ENCODE measurements around the gene LRIT1.

LRIT1 gene

DNA sequence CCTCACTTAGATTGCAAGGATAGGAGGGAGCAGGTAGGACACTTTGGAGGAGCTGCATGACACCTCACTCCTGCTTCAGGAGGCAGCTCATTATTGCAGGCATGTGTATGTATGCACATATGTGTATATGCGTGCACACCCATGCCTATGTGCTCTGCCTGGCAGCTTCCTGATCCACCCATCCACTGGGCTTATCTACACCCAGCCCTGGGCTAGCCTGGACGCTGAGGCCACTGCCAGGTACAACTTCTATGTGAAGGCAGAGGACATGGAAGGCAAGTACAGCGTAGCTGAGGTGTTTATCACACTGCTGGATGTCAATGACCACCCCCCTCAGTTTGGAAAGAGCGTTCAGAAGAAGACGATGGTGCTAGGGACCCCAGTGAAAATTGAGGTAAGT, 29.3 kb downstream of the LRIT1 start:
- no peak for DNase-seq

DNA sequence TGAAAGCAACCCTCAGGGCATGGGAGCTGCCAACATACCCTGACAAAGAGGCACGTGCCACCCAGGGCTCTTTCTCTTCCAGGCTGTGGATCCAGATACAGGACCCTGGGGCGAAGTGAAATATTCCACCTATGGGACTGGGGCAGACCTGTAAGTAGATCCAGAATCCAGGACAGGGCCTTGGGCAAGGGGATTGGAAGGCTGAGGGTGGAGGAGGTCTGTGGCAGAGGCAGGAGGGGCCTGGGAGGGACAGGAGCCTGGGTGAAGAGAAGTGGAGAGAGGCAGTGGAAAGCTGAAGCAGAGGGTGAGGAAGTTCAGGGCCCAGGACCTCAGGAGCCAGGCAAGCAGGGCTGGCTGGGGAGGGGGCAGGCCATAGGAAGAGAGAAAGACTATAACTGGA, 29.8 kb downstream of the LRIT1 start:
- DNase-seq = no peak

DNA sequence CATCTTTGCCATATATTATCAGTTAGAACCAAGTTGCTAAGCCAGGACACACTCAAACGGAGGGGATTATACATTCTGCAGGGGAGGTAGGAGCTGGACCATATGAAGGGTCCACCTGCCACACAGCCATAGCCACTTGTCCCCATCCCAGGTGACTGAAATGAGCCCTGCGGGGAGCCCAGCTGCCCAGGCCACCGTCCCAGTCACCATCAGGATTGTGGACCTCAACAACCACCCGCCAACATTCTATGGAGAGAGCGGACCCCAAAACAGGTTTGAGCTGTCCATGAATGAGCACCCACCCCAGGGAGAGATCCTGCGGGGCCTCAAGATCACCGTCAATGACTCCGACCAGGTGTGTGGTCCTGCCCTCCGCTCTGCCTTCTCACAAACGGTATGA, 33.3 kb downstream of the LRIT1 start:
- DNase-seq = no peak

GRCh38 chr10:84205853-84206525, 35.4 kb downstream of the LRIT1 start:
- no peak for DNase-seq

DNA sequence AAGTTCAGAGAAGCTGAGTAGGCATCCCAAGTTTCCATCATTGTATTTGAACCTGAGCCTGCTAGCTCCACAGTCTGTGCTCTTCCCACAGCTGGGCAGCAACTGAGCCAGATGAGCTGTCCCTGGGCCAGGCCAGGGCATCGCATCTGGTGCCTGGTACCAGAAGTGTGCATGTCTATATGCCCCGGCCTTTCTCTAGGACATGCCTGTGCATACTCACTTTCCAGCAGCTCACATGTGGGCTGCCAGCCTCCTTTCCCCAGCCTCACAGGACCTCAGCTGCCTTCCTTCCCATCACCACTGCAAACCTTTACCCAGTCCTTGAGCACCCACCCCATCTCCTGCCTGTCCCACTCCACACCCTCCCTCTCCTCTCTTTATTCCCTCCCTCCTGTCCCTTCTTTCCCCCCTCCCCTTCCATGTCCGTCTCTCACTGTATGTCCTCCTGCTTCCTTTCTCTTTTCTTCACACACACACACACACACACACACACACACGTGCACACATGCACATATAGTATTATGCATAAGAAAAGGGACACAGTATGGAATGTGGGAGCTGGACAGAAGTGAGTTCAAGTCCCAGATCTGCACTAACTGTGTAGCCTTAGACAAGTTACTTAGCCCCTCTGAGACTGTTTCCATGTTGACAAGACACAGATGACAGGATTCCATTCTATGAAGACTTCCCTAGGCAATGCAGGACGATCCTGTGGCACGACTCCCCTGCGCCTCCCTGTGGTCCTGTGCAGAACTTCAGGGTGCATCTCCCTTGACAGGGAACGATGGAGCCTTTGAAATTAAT, 36.1 kb downstream of the LRIT1 start:
- DNase-seq = peak; percentile 26

DNA sequence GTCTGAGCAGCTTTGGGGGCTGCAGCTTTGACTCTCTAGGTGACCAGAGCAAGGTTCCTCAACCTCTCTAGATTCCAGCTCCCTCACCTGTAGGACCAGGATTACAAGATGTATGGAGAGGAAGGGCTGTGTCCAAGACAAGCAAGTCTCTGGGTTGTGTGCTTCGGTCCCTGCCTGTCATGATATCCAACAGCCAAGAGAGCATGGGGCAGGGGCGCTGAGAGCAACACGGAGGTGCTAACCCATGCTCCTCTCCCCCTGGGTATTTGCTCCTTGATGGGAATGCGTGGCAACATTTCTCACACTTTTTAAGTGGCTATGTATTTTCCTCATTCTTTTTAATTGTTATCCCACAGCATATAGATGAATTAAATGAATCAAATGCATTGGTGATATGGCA, 36.7 kb downstream of the LRIT1 start:
- DNase-seq = no peak

- DNase-seq = no peak
These were observed 37.2 kb downstream of the LRIT1 start for GRCh38 chr10:84204122-84204521.

- no peak for DNase-seq
These were observed 39.0 kb downstream of the LRIT1 start for GRCh38 chr10:84202349-84202748.

DNA sequence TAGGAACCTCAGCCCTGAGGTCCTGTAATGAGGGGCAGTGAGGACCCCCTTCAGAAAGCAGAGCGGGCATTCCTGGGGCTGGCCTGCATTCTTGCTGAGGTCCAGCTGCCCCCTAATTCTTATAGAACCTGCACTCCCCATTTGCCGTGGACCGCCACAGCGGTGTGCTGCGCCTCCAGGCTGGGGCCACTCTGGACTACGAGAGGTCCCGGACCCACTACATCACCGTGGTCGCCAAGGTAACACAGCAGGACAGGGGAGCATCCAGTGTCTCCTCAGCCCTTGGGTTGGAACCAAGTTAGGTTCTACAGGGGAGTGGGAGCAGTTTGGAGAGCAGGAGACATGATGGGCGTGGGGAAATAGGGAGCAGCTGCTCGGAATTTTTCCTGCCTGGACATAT, 39.7 kb downstream of the LRIT1 start:
- no peak for DNase-seq

GRCh38 chr10:84201244-84201606, 40.1 kb downstream of the LRIT1 start:
- DNase-seq = no peak

DNA sequence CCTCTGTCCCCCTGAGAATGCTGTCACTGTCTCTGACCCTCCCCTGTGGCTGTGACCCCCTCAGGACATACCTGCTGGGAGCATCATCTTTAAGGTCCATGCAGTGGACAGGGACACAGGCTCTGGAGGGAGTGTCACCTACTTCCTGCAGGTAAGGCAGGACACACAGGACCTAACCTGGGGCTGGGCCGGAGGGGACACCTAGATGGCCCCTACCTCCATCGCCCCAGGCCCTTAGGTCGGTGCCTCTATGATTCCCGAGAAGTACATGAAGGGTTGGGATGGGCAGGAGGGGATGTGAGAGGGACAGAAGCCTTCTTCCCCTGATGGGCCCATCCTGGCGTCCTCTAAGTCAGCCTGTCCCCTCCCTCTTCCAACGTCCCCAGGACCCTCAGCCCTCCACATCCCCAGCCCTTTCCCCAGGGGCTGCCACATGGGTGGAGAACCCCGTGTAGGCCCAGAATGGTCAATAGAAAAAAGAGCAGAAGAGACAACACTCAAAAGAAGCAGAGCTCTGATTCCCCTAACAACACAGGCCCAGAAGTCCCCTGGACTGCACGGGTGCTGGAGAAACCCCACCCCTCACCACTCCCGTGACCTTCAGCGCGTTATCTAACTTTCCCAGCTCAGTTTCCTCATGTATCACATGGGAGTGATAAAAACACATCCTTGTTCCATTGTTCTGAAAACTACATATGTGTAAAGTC, 40.7 kb downstream of the LRIT1 start:
- DNase-seq = no peak

- DNase-seq = no peak
These were observed 43.0 kb downstream of the LRIT1 start for GRCh38 chr10:84198206-84198915.

DNA sequence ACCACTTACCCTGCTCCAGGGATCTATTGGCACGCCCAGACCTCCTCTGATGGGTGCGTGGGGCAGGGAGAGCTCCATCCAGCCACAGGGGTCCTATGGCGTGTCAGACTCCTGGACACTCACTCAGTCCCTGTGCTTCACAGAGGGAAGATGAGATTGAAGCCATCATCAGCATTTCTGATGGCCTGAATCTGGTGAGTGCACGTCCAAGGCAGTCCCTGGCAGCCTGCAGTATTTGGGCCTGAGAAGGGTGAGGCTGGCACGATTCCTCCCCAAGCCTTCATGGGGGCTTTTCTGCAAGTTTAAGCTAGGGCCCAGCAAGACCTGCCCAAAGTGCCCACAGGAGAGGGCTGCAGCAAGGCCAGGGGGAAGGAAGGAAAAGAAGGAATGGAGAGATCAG, 43.7 kb downstream of the LRIT1 start:
- DNase-seq = no peak

- no peak for DNase-seq
These were observed 44.4 kb downstream of the LRIT1 start for GRCh38 chr10:84196941-84197340.

GRCh38 chr10:84196083-84196482, 45.3 kb downstream of the LRIT1 start:
- peak; percentile 37 for DNase-seq

DNA sequence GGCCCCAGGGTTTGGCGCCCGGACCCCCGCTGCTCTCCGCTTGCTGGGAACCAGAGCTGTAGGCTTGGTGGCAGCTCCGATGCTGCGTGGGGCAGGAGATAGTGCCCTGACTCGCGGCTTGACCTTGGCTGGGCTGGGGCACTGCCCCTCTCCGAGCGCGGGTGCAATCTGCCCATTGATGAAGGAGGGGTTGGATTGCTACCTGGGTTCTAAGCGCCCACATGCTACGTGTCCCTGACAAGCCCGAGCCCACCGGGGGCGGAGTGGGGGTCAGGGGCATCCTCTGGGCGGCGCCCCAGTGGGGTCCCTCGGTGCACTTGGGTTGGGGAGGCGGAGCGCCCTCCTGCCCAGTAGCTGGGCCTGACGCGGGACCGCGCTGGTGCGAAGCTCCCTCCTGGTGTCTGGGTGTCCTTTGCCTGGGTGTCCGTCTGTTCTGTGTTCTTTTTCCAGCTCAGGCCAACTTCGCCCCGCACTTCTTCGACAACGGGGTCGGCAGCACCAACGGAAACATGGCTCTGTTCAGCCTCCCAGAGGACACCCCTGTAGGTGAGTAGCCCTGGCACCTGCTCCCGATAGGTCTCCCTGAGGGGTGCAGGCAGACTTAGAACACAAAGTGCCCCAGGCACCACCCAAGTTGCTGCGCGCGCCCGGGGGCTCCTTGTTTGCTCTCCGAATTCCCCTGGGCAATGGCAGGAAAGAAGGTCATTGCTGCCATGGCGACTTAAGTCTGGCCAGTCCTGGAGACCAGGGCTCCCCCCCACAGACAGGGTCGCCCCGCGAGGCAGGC, 46.1 kb downstream of the LRIT1 start:
- no peak for DNase-seq

- no peak for DNase-seq
These were observed 46.8 kb downstream of the LRIT1 start, which contains the start of gene CDHR1 for GRCh38 chr10:84194424-84195043. Gene CDHR1 (plus strand): TSS chr10:84194537. CDS start chr10:84194761, 224 bp downstream.

GRCh38 chr10:84193846-84194423, 47.4 kb downstream of the LRIT1 start:
- DNase-seq = no peak

DNA sequence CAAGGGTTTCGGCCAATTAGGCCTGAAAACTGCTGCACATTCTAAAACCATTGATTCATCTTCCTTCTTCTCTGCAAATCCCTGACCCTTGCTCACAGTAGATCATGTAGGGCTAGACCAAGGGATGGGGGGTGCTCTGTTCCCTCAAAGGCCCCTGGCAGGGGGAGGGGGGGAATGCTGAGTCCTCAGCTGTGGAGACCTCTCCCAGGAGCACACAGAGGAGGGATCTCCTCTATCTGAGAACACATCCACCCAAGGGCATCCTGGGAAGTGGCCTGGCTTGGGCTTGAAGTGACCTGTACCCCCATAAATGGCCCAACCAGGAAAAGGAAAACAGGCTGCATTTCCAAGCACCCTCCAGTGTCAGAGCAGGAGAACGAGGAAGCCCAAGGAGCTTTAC, 48.0 kb downstream of the LRIT1 start:
- no peak for DNase-seq

- DNase-seq = no peak
These were observed 50.2 kb downstream of the LRIT1 start for GRCh38 chr10:84191106-84191505.

DNA sequence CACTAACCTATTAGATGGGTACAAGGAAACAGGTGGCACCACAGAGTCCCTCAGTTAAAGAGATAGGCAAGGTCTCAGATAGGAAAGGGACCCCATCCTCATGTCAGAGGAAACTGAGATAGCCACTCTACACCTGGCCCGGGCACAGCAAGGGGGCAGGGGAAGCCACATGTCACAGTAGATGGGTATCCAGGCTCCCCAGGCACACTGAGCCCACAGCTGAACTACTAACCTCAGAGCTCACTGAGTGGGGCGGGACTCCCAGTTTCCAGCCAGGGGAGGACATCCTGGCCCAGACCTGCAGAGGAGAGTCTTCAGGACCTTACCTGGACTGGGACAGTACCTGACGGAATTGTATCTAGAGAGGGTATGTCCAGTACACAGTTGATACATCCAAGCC, 50.7 kb downstream of the LRIT1 start:
- DNase-seq = no peak

DNA sequence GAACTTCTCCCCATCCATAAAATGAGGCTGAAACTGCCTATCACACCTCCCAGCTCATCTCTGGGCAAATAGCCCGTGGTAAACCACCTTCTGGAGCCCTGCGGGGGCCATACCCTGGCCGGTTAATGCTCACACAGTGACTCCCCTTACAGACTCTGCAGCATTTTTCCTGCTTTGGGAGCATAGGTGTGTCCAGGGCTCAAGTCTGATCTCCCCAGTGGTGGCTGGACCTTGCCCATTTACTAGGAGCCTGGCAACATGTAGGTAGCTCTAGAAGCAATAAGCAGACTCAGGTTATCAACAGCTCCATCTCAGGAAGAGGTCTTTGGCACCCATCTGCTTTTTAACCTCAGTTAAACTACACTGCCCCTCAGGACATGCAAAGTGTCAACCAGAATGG, 52.5 kb downstream of the LRIT1 start:
- DNase-seq = no peak

Data from NCI-H1417 treated with DMSO at 0.1 percent for 48 hours (cell line).